H9 (cell line): ENCODE data around the gene GALNT9. TPM values are rescaled to one million over a fixed set of nuclear protein-coding genes. Genes with fewer than 3 reads are reported as not detected.

Source experiments
- DNase-seq: peaks from one replicate; pipeline ENCODE4 v3.0.0-alpha.2; 2017
- H2AFZ ChIP-seq: one replicate; pipeline ENCODE4 v1.6.1; 2013; ENCODE audit warnings: mild to moderate bottlenecking, low read length, control low read depth, moderate library complexity
- H2AK5ac ChIP-seq: 2 replicates; pipeline ENCODE4 v1.6.1; 2013; ENCODE audit warnings: low read length, control low read depth, mixed read lengths; ENCODE audit not compliant: insufficient read length
- H2BK120ac ChIP-seq: one replicate; pipeline ENCODE4 v1.6.1; 2013; ENCODE audit warnings: low read depth, mild to moderate bottlenecking, low read length, control low read depth, inconsistent platforms; ENCODE audit not compliant: poor library complexity, severe bottlenecking
- H2BK12ac ChIP-seq: 2 replicates; pipeline ENCODE4 v1.6.1; 2013; ENCODE audit warnings: low read length, control low read depth, mixed read lengths, low read depth; ENCODE audit not compliant: insufficient read length
- H2BK15ac ChIP-seq: 2 replicates; pipeline ENCODE4 v1.6.1; 2013; ENCODE audit warnings: low read depth, low read length, control low read depth
- H2BK20ac ChIP-seq: one replicate; pipeline ENCODE4 v1.6.1; 2013; ENCODE audit warnings: low read depth, mild to moderate bottlenecking, low read length, control low read depth, inconsistent platforms; ENCODE audit not compliant: poor library complexity, severe bottlenecking
- H2BK5ac ChIP-seq: 2 replicates; pipeline ENCODE4 v1.6.1; 2013; ENCODE audit warnings: low read length, control low read depth, mixed read lengths; ENCODE audit not compliant: insufficient read length
- H3K14ac ChIP-seq: 2 replicates; pipeline ENCODE4 v1.6.1; 2013; ENCODE audit warnings: low read length, control low read depth; ENCODE audit not compliant: insufficient read depth
- H3K18ac ChIP-seq: 2 replicates; pipeline ENCODE4 v1.6.1; 2013; ENCODE audit warnings: low read depth, mild to moderate bottlenecking, mixed read lengths, low read length, control low read depth; ENCODE audit not compliant: insufficient read length
- H3K23ac ChIP-seq: 2 replicates; pipeline ENCODE4 v1.6.1; 2013; ENCODE audit warnings: low read length, control low read depth, mixed read lengths, low read depth; ENCODE audit not compliant: insufficient read length
- H3K23me2 ChIP-seq: 2 replicates; pipeline ENCODE4 v1.6.1; 2013; ENCODE audit warnings: low read depth, mild to moderate bottlenecking, mixed read lengths, low read length, control low read depth; ENCODE audit not compliant: insufficient read length, poor library complexity, severe bottlenecking
- H3K27ac ChIP-seq: 2 replicates; pipeline ENCODE4 v1.5.1; 2013; ENCODE audit warnings: low read length, control low read depth, mixed read lengths, low read depth; ENCODE audit not compliant: insufficient read length
- H3K27me3 ChIP-seq: 2 replicates; pipeline ENCODE4 v1.6.1; 2013; ENCODE audit warnings: low read length, control low read depth, inconsistent platforms; ENCODE audit not compliant: insufficient read depth
- H3K4ac ChIP-seq: 2 replicates; pipeline ENCODE4 v1.6.1; 2013; ENCODE audit warnings: low read depth, mild to moderate bottlenecking, control low read depth, inconsistent platforms, low read length, moderate library complexity
- H3K4me1 ChIP-seq: 2 replicates; pipeline ENCODE4 v1.6.1; 2013; ENCODE audit warnings: low read length, control low read depth, inconsistent platforms; ENCODE audit not compliant: insufficient read depth
- H3K4me2 ChIP-seq: 2 replicates; pipeline ENCODE4 v1.6.1; 2013; ENCODE audit warnings: low read length, control low read depth, mixed read lengths; ENCODE audit not compliant: insufficient read length, insufficient read depth
- H3K56ac ChIP-seq: 2 replicates; pipeline ENCODE4 v1.6.1; 2013; ENCODE audit warnings: low read depth, mild to moderate bottlenecking, mixed read lengths, low read length, control low read depth; ENCODE audit not compliant: insufficient read length
- H3K79me1 ChIP-seq: 2 replicates; pipeline ENCODE4 v1.6.1; 2013; ENCODE audit warnings: low read depth, mild to moderate bottlenecking, moderate library complexity, low read length, control low read depth, inconsistent platforms; ENCODE audit not compliant: insufficient read depth, poor library complexity, severe bottlenecking
- H3K79me2 ChIP-seq: 2 replicates; pipeline ENCODE4 v1.6.1; 2013; ENCODE audit warnings: low read length, control low read depth, inconsistent platforms; ENCODE audit not compliant: insufficient read depth
- H3K9ac ChIP-seq: 2 replicates; pipeline ENCODE4 v1.6.1; 2013; ENCODE audit warnings: low read length, control low read depth, mixed read lengths; ENCODE audit not compliant: insufficient read length; ENCODE audit errors: extremely low read depth
- H3K9me3 ChIP-seq: one replicate; pipeline ENCODE4 v1.6.1; 2013; ENCODE audit warnings: low read depth, low read length, inconsistent platforms; ENCODE audit not compliant: control insufficient read depth
- H3T11ph ChIP-seq: one replicate; pipeline ENCODE4 v1.6.1; 2013; ENCODE audit warnings: mild to moderate bottlenecking, low read length, control low read depth, inconsistent platforms
- H4K20me1 ChIP-seq: one replicate; pipeline ENCODE4 v1.6.1; 2013; ENCODE audit not compliant: control insufficient read depth, insufficient read length, insufficient read depth
- H4K5ac ChIP-seq: 2 replicates; pipeline ENCODE4 v1.6.1; 2013; ENCODE audit warnings: low read depth, mild to moderate bottlenecking, mixed read lengths, low read length, control low read depth; ENCODE audit not compliant: insufficient read length
- H4K8ac ChIP-seq: replicated peaks from 2 replicates; pipeline ENCODE4 v1.6.1; 2013; ENCODE audit warnings: low read length, control low read depth, mixed read lengths, low read depth; ENCODE audit not compliant: insufficient read length
- H4K91ac ChIP-seq: 2 replicates; pipeline ENCODE4 v1.6.1; 2013; ENCODE audit warnings: low read depth, mild to moderate bottlenecking, moderate library complexity, mixed read lengths, low read length, control low read depth; ENCODE audit not compliant: insufficient read length
- H3K27ac Mint-ChIP-seq, 3 experiments: 2 replicates in 2 of 3; 3 replicates in 1 of 3; pipeline ENCODE4 v1.8.0; 2020 to 2021; ENCODE audit warnings: mixed read lengths in 3 of 3, mild to moderate bottlenecking in 1 of 3, moderate library complexity in 1 of 3
- H3K27me3 Mint-ChIP-seq: 2 replicates; pipeline ENCODE4 v1.8.0; 2021; ENCODE audit warnings: low read depth, mild to moderate bottlenecking, moderate library complexity, mixed read lengths
- H3K36me3 Mint-ChIP-seq, 3 experiments: 2 replicates in 2 of 3; 3 replicates in 1 of 3; pipeline ENCODE4 v1.8.0; 2020 to 2021; ENCODE audit warnings: low read depth in 3 of 3, mixed read lengths in 3 of 3; ENCODE audit not compliant: insufficient read depth in 1 of 3
- H3K4me1 Mint-ChIP-seq, 2 experiments: 2 replicates each; pipeline ENCODE4 v1.8.0; 2020; ENCODE audit warnings: mixed read lengths in 2 of 2
- H3K4me3 Mint-ChIP-seq, 2 experiments: 2 replicates in 1 of 2; 3 replicates in 1 of 2; pipeline ENCODE4 v1.8.0; 2020 to 2021; ENCODE audit warnings: mild to moderate bottlenecking in 2 of 2, mixed read lengths in 2 of 2, moderate library complexity in 1 of 2
- H3K9me3 Mint-ChIP-seq, 2 experiments: 2 replicates in 1 of 2; 3 replicates in 1 of 2; pipeline ENCODE4 v1.8.0; 2020; ENCODE audit warnings: mild to moderate bottlenecking in 2 of 2, mixed read lengths in 2 of 2, moderate library complexity in 1 of 2
- CTCF ChIP-seq: fragments of 200-600 bp; sonication (generic); conservative IDR thresholded peaks from 3 replicates; pipeline ENCODE4 v1.8.0; 2021; ENCODE audit warnings: antibody characterized with exemption, mild to moderate bottlenecking
- WGBS: extraction: QIAGEN DNeasy Blood & Tissue Kit; methylation state at CpG from one replicate; pipeline ENCODE4 v1.1.7; 2013; ENCODE audit warnings: missing lambda C conversion rate, low lambda C conversion rate, mixed read lengths; ENCODE audit not compliant: insufficient read length; ENCODE audit errors: extremely low coverage; 5-methylcytosine and 5-hydroxymethylcytosine counted together
- total RNA-seq: library from RNA; stranded (reverse); gene quantifications from 2 replicates; pipeline ENCODE4 v1.2.1, GENCODE V29; 2021

Gene GALNT9
- total RNA-seq, 1 experiment from 2014 or later = 0.35 TPM

GRCh38 chr12:132200800-132201199 is 128.6 kb downstream of the GALNT9 start:
- H2BK5ac ChIP-seq = no peak overlapping the region
- no peaks in the 10 kb centered on the region for H3K79me1 ChIP-seq
- no peak overlapping the region for H4K8ac ChIP-seq
- no peak overlapping the region for H3K23ac ChIP-seq
- H3K9me3 ChIP-seq = no peaks in the 10 kb centered on the region
- no peak overlapping the region for H2BK15ac ChIP-seq
- no peak overlapping the region for H4K5ac ChIP-seq
- no peaks in the 10 kb centered on the region for H3K23me2 ChIP-seq
- H4K91ac ChIP-seq = no peak overlapping the region
- H3K18ac ChIP-seq = no peak overlapping the region
- no peak overlapping the region for H3K4me3 Mint-ChIP-seq
- no peak overlapping the region for H3K56ac ChIP-seq
- no peak overlapping the region for H3K27ac ChIP-seq
- H3K79me2 ChIP-seq = no peaks in the 10 kb centered on the region
- H3T11ph ChIP-seq = no peak overlapping the region
- H3K27ac Mint-ChIP-seq = no peak overlapping the region
- no peak overlapping the region for H2BK120ac ChIP-seq
- peaks cover 8% of the 10 kb centered on the region; the same call in 1 of the 2 replicates for H3K27me3 ChIP-seq
- no peak overlapping the region for H3K4ac ChIP-seq
- H3K27me3 Mint-ChIP-seq = peaks cover 77% of the 10 kb centered on the region
- H4K20me1 ChIP-seq = no peaks in the 10 kb centered on the region
- no peaks in the 10 kb centered on the region; a peak in 1 of 4 replicates for H3K4me1 Mint-ChIP-seq
- no peak for DNase-seq
- H3K9me3 Mint-ChIP-seq = no peaks in the 10 kb centered on the region
- no peak overlapping the region for H2AFZ ChIP-seq
- no peak overlapping the region for H3K9ac ChIP-seq
- no peak for TF ChIP-seq CTCF
- no peaks in the 10 kb centered on the region for H3K36me3 Mint-ChIP-seq
- no peak overlapping the region for H2BK12ac ChIP-seq
- no peak overlapping the region for H3K4me2 ChIP-seq
- no peak overlapping the region for H2BK20ac ChIP-seq
- H2AK5ac ChIP-seq = no peak overlapping the region
- no peaks in the 10 kb centered on the region for H3K4me1 ChIP-seq
- WGBS = no CpG with 5 or more reads among the region's 19 CpGs
- H3K14ac ChIP-seq = no peak overlapping the region
